ENCODE results near the gene MYB. TPM values are rescaled to one million over a fixed set of nuclear protein-coding genes. Genes with fewer than 3 reads are reported as not detected.

Gene MYB
- total and polyA plus RNA-seq, 2 experiments from 2014 or later: 4.2 to 7.9 TPM

DNA sequence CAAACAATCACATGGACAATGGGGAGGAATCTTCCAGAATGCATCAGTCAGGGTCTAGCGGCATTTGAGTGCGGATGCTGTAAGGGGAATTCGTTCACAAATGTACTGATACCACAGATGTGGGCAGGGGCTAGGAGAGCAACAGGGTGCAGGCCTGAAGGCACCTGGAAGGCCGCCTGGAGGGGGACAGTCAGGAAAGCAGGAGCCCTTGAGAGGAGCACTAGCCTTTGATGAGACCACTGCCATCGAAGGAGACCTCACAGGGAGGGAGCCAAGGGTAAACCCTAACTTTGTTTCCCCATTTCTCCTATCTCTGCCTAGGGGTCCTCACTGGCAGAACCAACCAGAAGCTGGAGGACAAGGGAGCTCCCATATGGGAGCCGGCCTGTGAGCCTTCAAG, 38.2 kb downstream of the MYB start (continued):
- TF ChIP-seq, protein P1, sequence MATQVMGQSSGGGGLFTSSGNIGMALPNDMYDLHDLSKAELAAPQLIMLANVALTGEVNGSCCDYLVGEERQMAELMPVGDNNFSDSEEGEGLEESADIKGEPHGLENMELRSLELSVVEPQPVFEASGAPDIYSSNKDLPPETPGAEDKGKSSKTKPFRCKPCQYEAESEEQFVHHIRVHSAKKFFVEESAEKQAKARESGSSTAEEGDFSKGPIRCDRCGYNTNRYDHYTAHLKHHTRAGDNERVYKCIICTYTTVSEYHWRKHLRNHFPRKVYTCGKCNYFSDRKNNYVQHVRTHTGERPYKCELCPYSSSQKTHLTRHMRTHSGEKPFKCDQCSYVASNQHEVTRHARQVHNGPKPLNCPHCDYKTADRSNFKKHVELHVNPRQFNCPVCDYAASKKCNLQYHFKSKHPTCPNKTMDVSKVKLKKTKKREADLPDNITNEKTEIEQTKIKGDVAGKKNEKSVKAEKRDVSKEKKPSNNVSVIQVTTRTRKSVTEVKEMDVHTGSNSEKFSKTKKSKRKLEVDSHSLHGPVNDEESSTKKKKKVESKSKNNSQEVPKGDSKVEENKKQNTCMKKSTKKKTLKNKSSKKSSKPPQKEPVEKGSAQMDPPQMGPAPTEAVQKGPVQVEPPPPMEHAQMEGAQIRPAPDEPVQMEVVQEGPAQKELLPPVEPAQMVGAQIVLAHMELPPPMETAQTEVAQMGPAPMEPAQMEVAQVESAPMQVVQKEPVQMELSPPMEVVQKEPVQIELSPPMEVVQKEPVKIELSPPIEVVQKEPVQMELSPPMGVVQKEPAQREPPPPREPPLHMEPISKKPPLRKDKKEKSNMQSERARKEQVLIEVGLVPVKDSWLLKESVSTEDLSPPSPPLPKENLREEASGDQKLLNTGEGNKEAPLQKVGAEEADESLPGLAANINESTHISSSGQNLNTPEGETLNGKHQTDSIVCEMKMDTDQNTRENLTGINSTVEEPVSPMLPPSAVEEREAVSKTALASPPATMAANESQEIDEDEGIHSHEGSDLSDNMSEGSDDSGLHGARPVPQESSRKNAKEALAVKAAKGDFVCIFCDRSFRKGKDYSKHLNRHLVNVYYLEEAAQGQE (IDR thresholded peaks at IDR 0.05; ENCODE audit: unreplicated experiment): no peak
- TF ChIP-seq CREB1 (CRISPR knock-in tag; IDR thresholded peaks at IDR 0.05; ENCODE audit: low read depth) (no peak), POLR2AphosphoS5 (IDR thresholded peaks at IDR 0.05; ENCODE audit: low read depth) (no peak), NANOG (IDR thresholded peaks at IDR 0.05; ENCODE audit: borderline replicate concordance) (no peak), EZH2phosphoT487 (IDR thresholded peaks at IDR 0.05; ENCODE audit: unreplicated experiment) (no peak), EZH2 (IDR thresholded peaks at IDR 0.05; ENCODE audit: low read depth, unreplicated experiment) (no peak), JUNB (IDR thresholded peaks at IDR 0.05; ENCODE audit: unreplicated experiment) (no peak)
- TF ChIP-seq, protein P2, sequence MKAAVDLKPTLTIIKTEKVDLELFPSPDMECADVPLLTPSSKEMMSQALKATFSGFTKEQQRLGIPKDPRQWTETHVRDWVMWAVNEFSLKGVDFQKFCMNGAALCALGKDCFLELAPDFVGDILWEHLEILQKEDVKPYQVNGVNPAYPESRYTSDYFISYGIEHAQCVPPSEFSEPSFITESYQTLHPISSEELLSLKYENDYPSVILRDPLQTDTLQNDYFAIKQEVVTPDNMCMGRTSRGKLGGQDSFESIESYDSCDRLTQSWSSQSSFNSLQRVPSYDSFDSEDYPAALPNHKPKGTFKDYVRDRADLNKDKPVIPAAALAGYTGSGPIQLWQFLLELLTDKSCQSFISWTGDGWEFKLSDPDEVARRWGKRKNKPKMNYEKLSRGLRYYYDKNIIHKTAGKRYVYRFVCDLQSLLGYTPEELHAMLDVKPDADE (IDR thresholded peaks at IDR 0.05): no peak
- TF ChIP-seq, protein P3, sequence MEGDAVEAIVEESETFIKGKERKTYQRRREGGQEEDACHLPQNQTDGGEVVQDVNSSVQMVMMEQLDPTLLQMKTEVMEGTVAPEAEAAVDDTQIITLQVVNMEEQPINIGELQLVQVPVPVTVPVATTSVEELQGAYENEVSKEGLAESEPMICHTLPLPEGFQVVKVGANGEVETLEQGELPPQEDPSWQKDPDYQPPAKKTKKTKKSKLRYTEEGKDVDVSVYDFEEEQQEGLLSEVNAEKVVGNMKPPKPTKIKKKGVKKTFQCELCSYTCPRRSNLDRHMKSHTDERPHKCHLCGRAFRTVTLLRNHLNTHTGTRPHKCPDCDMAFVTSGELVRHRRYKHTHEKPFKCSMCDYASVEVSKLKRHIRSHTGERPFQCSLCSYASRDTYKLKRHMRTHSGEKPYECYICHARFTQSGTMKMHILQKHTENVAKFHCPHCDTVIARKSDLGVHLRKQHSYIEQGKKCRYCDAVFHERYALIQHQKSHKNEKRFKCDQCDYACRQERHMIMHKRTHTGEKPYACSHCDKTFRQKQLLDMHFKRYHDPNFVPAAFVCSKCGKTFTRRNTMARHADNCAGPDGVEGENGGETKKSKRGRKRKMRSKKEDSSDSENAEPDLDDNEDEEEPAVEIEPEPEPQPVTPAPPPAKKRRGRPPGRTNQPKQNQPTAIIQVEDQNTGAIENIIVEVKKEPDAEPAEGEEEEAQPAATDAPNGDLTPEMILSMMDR (conservative IDR thresholded peaks at IDR 0.05; ENCODE audit: low read depth in 2 of 2): no peak

DNA sequence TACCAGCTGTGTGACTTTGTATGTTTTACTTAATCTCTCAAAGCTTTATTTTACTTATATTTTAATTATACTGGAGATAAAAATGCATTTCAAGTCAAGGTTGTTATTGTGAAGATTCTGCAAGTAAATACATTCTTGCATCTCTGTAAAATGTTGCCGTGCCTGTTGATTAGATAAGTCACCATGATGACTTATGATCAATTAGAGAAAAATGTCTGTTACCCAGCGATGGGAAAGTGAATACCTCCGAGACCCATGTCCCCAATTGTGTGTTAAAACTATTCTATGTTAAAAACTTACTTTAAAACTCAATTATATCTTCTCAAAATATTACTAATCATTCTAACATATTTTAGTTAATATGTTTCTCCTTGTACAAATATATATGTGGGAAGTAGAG, 39.9 kb downstream of the MYB start:
- Mint-ChIP-seq H3K36me3 (ENCODE audit: low read depth) (peaks cover 4% of the 10 kb centered on the region; the same call in 1 of the 3 replicates), H3K9me3 (no peaks in the 10 kb centered on the region), H3K4me3 (no peak overlapping the region), H3K4me1 (peaks cover 7% of the 10 kb centered on the region; the same call in 2 of the 3 replicates), H3K27me3 (ENCODE audit: insufficient read depth, low read depth, poor library complexity) (peaks cover 4% of the 10 kb centered on the region), H3K27ac (no peak overlapping the region)
- DNase-seq (ENCODE audit: low spot score) (no peak), ATAC-seq (no peak)
- H3K4me1 ChIP-seq (ENCODE audit: insufficient read depth): no peaks in the 10 kb centered on the region; the same call in 1 of the 2 replicates
- H4K20me1 ChIP-seq (replicated peaks; ENCODE audit: insufficient read depth): no peaks in the 10 kb centered on the region
- no peak for TF ChIP-seq EZH2 (IDR thresholded peaks at IDR 0.05; ENCODE audit: low read depth, unreplicated experiment)
- TF ChIP-seq JUNB (IDR thresholded peaks at IDR 0.05; ENCODE audit: unreplicated experiment): no peak
- no peak for TF ChIP-seq STAT1 (IDR thresholded peaks at IDR 0.05; ENCODE audit: unreplicated experiment)
- TF ChIP-seq, protein P2 (IDR thresholded peaks at IDR 0.05): no peak
- no peak for TF ChIP-seq NANOG (IDR thresholded peaks at IDR 0.05; ENCODE audit: borderline replicate concordance)
- TF ChIP-seq, protein P1 (IDR thresholded peaks at IDR 0.05; ENCODE audit: unreplicated experiment): no peak
- no peak for TF ChIP-seq POLR2AphosphoS5 (IDR thresholded peaks at IDR 0.05; ENCODE audit: low read depth)
- no peak for TF ChIP-seq CREB1 (CRISPR knock-in tag; IDR thresholded peaks at IDR 0.05; ENCODE audit: low read depth)
- no peaks in the 10 kb centered on the region for H3K36me3 ChIP-seq (ENCODE audit: insufficient read depth)
- H3K27ac ChIP-seq (ENCODE audit: low read depth): no peak overlapping the region
- no peak overlapping the region for H3K4me2 ChIP-seq
- no peaks in the 10 kb centered on the region for H3F3A ChIP-seq (replicated peaks; ENCODE audit: low read depth)
- H3K27me3 ChIP-seq (ENCODE audit: insufficient read depth): no peaks in the 10 kb centered on the region
- no peak overlapping the region for H2AFZ ChIP-seq
- no peak overlapping the region for H3K4me3 ChIP-seq
- no peaks in the 10 kb centered on the region for H3K79me2 ChIP-seq (replicated peaks; ENCODE audit: insufficient read depth)
- no peaks in the 10 kb centered on the region for H3K9me2 ChIP-seq (ENCODE audit: insufficient read depth)

All from GM23338 (cell line).